ENCODE measurements around the gene NFASC. TPM values are rescaled to one million over a fixed set of nuclear protein-coding genes. Genes with fewer than 3 reads are reported as not detected.

NFASC gene
- total and polyA plus RNA-seq, 9 of the 15 experiments (the other 6 are each of a cell fraction or from before 2014, with no cell fraction given) = 0.03 to 0.16 (median 0.06) TPM; not detected in 6

DNA sequence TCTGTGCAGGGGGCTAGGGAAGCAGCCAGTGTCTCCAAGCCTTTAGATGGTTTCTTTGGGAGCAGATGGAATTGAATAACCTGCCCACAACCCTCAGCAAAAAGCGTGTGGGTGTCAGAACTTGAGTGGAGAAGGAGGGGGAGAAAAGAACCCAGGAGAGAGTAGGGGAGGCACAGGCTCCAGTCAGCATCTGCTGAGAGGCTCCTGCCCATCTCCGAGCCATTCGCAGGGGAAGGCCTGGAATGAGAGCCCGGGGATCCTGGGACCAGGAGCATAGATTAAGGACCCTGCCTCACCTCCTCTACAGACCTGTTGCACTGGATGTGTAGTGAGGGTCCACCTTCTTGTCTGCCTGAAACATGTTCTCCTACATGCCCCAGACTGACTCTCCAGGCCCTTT lies 197.3 kb downstream of the NFASC start:
- Histone ChIP-seq H3K4me1 (replicated peaks in 1 of 2; ENCODE audit: control insufficient read depth in 2 of 2, insufficient read depth in 2 of 2, low read length in 2 of 2) (peaks cover 0 to 21% of the 10 kb centered on the region in 2 experiments; a peak in 3 of 5 replicates), H4K20me1 (replicated peaks; ENCODE audit: control insufficient read depth, insufficient read depth, low read length) (peaks cover 7% of the 10 kb centered on the region; the same call in 1 of the 2 replicates), H3K9ac (ENCODE audit: insufficient read depth in 1 of 2, low read depth in 2 of 2, low read length in 2 of 2) (peak overlapping the region in 1 of 2 experiments; percentile 21; a peak in 1 of 4 replicates), H3K9me3 (replicated peaks; ENCODE audit: control insufficient read depth, insufficient read depth, low read depth, low read length) (no peaks in the 10 kb centered on the region), H3K79me2 (ENCODE audit: control insufficient read depth, insufficient read depth, low read length) (no peaks in the 10 kb centered on the region), H3K27ac (ENCODE audit: extremely low read depth, low read depth, low read length) (no peak overlapping the region), H2AFZ (ENCODE audit: low read depth, low read length) (no peak overlapping the region), H3K9me1 (ENCODE audit: control insufficient read depth, insufficient read depth, low read length) (no peaks in the 10 kb centered on the region), H3K27me3 (ENCODE audit: control insufficient read depth in 2 of 2, insufficient read depth in 2 of 2, low read length in 2 of 2) (peaks cover 54 to 85% of the 10 kb centered on the region in 2 experiments), H3K36me3 (ENCODE audit: control insufficient read depth, insufficient read depth, low read length) (no peaks in the 10 kb centered on the region), H3K4me2 (ENCODE audit: insufficient read depth, low read length) (no peak overlapping the region), H3K4me3 (no peak overlapping the region)
- TF ChIP-seq TEAD2 (tag; IDR thresholded peaks at IDR 0.05) (no peak), ETS1 (conservative IDR thresholded peaks at IDR 0.05; ENCODE audit: control insufficient read depth, low read depth, low read length) (no peak), ARID3B (CRISPR knock-in tag; IDR thresholded peaks at IDR 0.05; ENCODE audit: borderline replicate concordance) (no peak), ZNF696 (CRISPR knock-in tag; conservative IDR thresholded peaks at IDR 0.05) (no peak), EP300 (IDR thresholded peaks at IDR 0.05; ENCODE audit: low read length) (no peak), ZKSCAN8 (CRISPR knock-in tag; IDR thresholded peaks at IDR 0.05) (no peak), KLF1 (tag; IDR thresholded peaks at IDR 0.05) (no peak), MXI1 (IDR thresholded peaks at IDR 0.05; ENCODE audit: low read depth, low read length) (no peak), HMG20A (CRISPR knock-in tag; conservative IDR thresholded peaks at IDR 0.05) (no peak), RAD21 (CRISPR knock-in tag; conservative IDR thresholded peaks at IDR 0.05 in 1 of 2, IDR thresholded peaks at IDR 0.05 in 1 of 2) (no peak)
- TF ChIP-seq, protein P1, sequence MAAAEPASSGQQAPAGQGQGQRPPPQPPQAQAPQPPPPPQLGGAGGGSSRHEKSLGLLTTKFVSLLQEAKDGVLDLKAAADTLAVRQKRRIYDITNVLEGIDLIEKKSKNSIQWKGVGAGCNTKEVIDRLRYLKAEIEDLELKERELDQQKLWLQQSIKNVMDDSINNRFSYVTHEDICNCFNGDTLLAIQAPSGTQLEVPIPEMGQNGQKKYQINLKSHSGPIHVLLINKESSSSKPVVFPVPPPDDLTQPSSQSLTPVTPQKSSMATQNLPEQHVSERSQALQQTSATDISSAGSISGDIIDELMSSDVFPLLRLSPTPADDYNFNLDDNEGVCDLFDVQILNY (CRISPR knock-in tag; IDR thresholded peaks at IDR 0.05) = no peak
- 3% methylated on average over 4 of the region's 4 CpGs for WGBS (ENCODE audit: insufficient coverage, low coverage, missing lambda C conversion rate)
- FAIRE-seq (no peak), DNase-seq (ENCODE audit: extremely low read depth in 1 of 4, low spot score in 3 of 4) (no peak), ATAC-seq (no peak)
- ChIA-PET CTCF (ENCODE audit: low intra/inter-chr PET ratio) (no interaction called here), POLR2A (interaction anchor here (0.6 to 0.8 kb wide), 2 partner anchors 8 to 1638 kb away, joined by 3 read pairs; no protein-coding TSS in a partner anchor)
- no TSS peak for BruUV-seq (replicated peaks)
- in situ Hi-C loops (cut with MboI) = no loop called here
- intact Hi-C loops (cut with micrococcal nuclease) = loop anchor here (10.0 kb wide), 1 partner anchor 263 kb away; no protein-coding TSS in a partner anchor

All from K562 (cell line).